Brain microvascular endothelial cell (primary cell): Measurements from ENCODE around the gene SFRP5.

ENCODE experiments used
- DNase-seq: peaks from one replicate; pipeline ENCODE4 v3.0.0-alpha.2; 2020
- H3K27ac ChIP-seq: fragments of 250-450 bp; sonication (Bioruptor Pico); 2 replicates; pipeline ENCODE4 v1.5.1; 2020; ENCODE audit warnings: mild to moderate bottlenecking, moderate library complexity
- H3K27me3 ChIP-seq: fragments of 250-450 bp; sonication (Bioruptor Pico); replicated peaks from 2 replicates; pipeline ENCODE4 v1.5.1; 2020; ENCODE audit warnings: mild to moderate bottlenecking
- H3K36me3 ChIP-seq: fragments of 250-450 bp; sonication (Bioruptor Pico); replicated peaks from 2 replicates; pipeline ENCODE4 v1.5.1; 2020; ENCODE audit warnings: mild to moderate bottlenecking
- H3K4me3 ChIP-seq: 2 replicates; pipeline ENCODE4 v1.5.1; 2011; ENCODE audit warnings: low read depth, mild to moderate bottlenecking, control low read depth, low read length, moderate library complexity
- CTCF ChIP-seq: IDR thresholded peaks from 2 replicates; pipeline ENCODE4 v1.5.1; 2011; ENCODE audit warnings: low read depth, mild to moderate bottlenecking, moderate library complexity, low read length, control low read depth, inconsistent platforms; ENCODE audit errors: missing control alignments
- in situ Hi-C: cut with HindIII; loops from 2 replicates; pipeline ENCODE4 v1.10.0; 2017; ENCODE audit warnings: low sequenced_read_pairs, low pct_ligation_motif_present

SFRP5 gene

GRCh38 chr10:97791824-97792721, 20.3 kb upstream of the SFRP5 start:
- Histone ChIP-seq H3K4me3 (no peak overlapping the region), H3K27me3 (no peaks in the 10 kb centered on the region), H3K27ac (no peak overlapping the region), H3K36me3 (no peaks in the 10 kb centered on the region)
- TF ChIP-seq CTCF = peak; percentile 98
- in situ Hi-C loops = no loop called here
- DNase-seq = peak; percentile 25

GRCh38 chr10:97789770-97790397, 18.1 kb upstream of the SFRP5 start:
- DNase-seq = no peak
- no peak overlapping the region for H3K4me3 ChIP-seq
- H3K36me3 ChIP-seq = no peaks in the 10 kb centered on the region
- no peaks in the 10 kb centered on the region for H3K27me3 ChIP-seq
- in situ Hi-C loops = no loop called here
- H3K27ac ChIP-seq = no peak overlapping the region
- TF ChIP-seq CTCF = no peak

GRCh38 chr10:97788552-97789442, 17.0 kb upstream of the SFRP5 start:
- no peak for DNase-seq
- no peak for TF ChIP-seq CTCF
- H3K4me3 ChIP-seq = no peak overlapping the region
- no peak overlapping the region for H3K27ac ChIP-seq
- no peaks in the 10 kb centered on the region for H3K27me3 ChIP-seq
- in situ Hi-C loops = no loop called here
- no peaks in the 10 kb centered on the region for H3K36me3 ChIP-seq

GRCh38 chr10:97785731-97786130, 13.9 kb upstream of the SFRP5 start:
- Histone ChIP-seq H3K27ac (no peak overlapping the region), H3K4me3 (no peak overlapping the region), H3K36me3 (no peaks in the 10 kb centered on the region), H3K27me3 (no peaks in the 10 kb centered on the region)
- TF ChIP-seq CTCF = no peak
- no peak for DNase-seq
- in situ Hi-C loops = no loop called here

GRCh38 chr10:97785231-97785630, 13.4 kb upstream of the SFRP5 start:
- in situ Hi-C loops = no loop called here
- Histone ChIP-seq H3K4me3 (no peak overlapping the region), H3K36me3 (no peaks in the 10 kb centered on the region), H3K27ac (no peak overlapping the region), H3K27me3 (no peaks in the 10 kb centered on the region)
- no peak for DNase-seq
- TF ChIP-seq CTCF = no peak
